Uterus (tissue), 2 donors: ENCODE results near the gene SLC4A8.

Experiments
- CTCF ChIP-seq, 4 experiments: fragments of 200-600 bp in 2 of 4; fragments of 450-650 bp in 2 of 4; sonication (generic) in 2 of 4; IDR thresholded peaks; one replicate each; pipeline ENCODE4 v1.5.1; 2016 to 2019; ENCODE audit warnings: antibody characterized with exemption in 4 of 4, mild to moderate bottlenecking in 2 of 4, moderate library complexity in 1 of 4
- POLR2A ChIP-seq, 2 donors: fragments of 450-650 bp; IDR thresholded peaks; one replicate each; pipeline ENCODE4 v1.6.1; 2016; ENCODE audit warnings: antibody characterized with exemption in 2 of 2, mild to moderate bottlenecking in 1 of 2, moderate library complexity in 1 of 2

- TF ChIP-seq CTCF (IDR thresholded peaks at IDR 0.05): no peak
- no peak for TF ChIP-seq POLR2A (IDR thresholded peaks at IDR 0.05)
These were observed 99.8 kb downstream of the SLC4A8 start for GRCh38 chr12:51524386-51524901.
